OCI-LY3 (cell line): ENCODE data around the gene SPRR3.

ENCODE experiments used
- CTCF ChIP-seq: fragments of 200-600, 300-600 bp; sonication (generic); IDR thresholded peaks from 2 replicates; pipeline ENCODE4 v1.5.1; 2014; ENCODE audit warnings: antibody characterized with exemption, low read length, low read depth
- EZH2phosphoT487 ChIP-seq: fragments of 200-600 bp; shearing (Covaris generic); IDR thresholded peaks from 2 replicates; pipeline ENCODE4 v1.6.1; 2018; ENCODE audit warnings: antibody characterized with exemption, mixed run types, low read depth

DNA sequence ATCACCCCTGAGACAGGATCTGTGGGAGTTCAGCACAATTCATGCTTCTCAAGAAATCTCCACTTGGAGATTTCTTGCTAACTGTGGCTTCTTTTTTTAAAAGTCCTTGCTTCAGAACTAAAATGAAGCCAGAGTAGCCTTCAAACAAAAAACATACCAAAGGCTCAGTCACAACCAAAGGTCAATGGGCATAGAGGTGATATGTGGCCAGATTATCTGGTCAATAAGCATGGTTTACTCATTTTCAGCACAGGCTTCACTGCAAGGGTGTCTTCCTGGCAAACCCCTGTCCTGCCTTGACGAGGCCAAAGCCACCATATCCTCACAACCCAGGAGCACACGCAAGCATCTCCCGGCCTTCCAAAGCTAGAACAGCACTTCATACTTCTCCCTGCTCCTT lies 42.3 kb upstream of the SPRR3 start:
- no peak for TF ChIP-seq CTCF
- no peak for TF ChIP-seq EZH2phosphoT487
